ENCODE data around the gene TMEM132D. TPM values are rescaled to one million over a fixed set of nuclear protein-coding genes. Genes with fewer than 3 reads are reported as not detected.

The TMEM132D gene
- total RNA-seq, 1 experiment from 2014 or later, result 1.4 TPM

- POLR2A ChIA-PET, result no interaction called here
- Mint-ChIP-seq H3K36me3 (peaks cover 60% of the 10 kb centered on the region), H3K9me3 (peaks cover 74% of the 10 kb centered on the region), H3K4me3 (no peak overlapping the region), H3K27me3 (ENCODE audit: low read depth) (peaks cover 18% of the 10 kb centered on the region), H3K27ac (no peak overlapping the region), H3K4me1 (no peaks in the 10 kb centered on the region)
- CTCF ChIA-PET, result no interaction called here
- TF ChIP-seq GABPB1 (CRISPR knock-in tag; IDR thresholded peaks at IDR 0.05) (no peak), GTF2I (CRISPR knock-in tag; conservative IDR thresholded peaks at IDR 0.05) (no peak), USF1 (CRISPR knock-in tag; IDR thresholded peaks at IDR 0.05) (no peak)
- ATAC-seq (no peak), DNase-seq (ENCODE audit: low spot score) (no peak)
These were observed 657.2 kb downstream of the TMEM132D start for GRCh38 chr12:129246630-129247029.

- Mint-ChIP-seq H3K27me3 (ENCODE audit: low read depth) (peaks cover 17% of the 10 kb centered on the region), H3K27ac (no peak overlapping the region), H3K36me3 (peaks cover 67% of the 10 kb centered on the region), H3K9me3 (peaks cover 80% of the 10 kb centered on the region), H3K4me1 (no peaks in the 10 kb centered on the region), H3K4me3 (no peak overlapping the region)
- TF ChIP-seq ZNF671 (CRISPR knock-in tag; IDR thresholded peaks at IDR 0.05) (no peak), ZNF512 (CRISPR knock-in tag; IDR thresholded peaks at IDR 0.05; ENCODE audit: borderline replicate concordance) (no peak)
- ATAC-seq, result no peak
- ChIA-PET POLR2A (no interaction called here), CTCF (no interaction called here)
- no peak for DNase-seq (ENCODE audit: low spot score)
These were observed 658.1 kb downstream of the TMEM132D start for GRCh38 chr12:129245769-129246168.

GRCh38 chr12:129241852-129242251 is 662.0 kb downstream of the TMEM132D start:
- ATAC-seq (no peak), DNase-seq (ENCODE audit: low spot score) (no peak)
- TF ChIP-seq OVOL2 (CRISPR knock-in tag; IDR thresholded peaks at IDR 0.05; ENCODE audit: borderline replicate concordance) (no peak), E2F4 (CRISPR knock-in tag; IDR thresholded peaks at IDR 0.05; ENCODE audit: borderline replicate concordance, low read depth) (no peak), ATF1 (CRISPR knock-in tag; IDR thresholded peaks at IDR 0.05) (no peak), NR3C1 (CRISPR knock-in tag; conservative IDR thresholded peaks at IDR 0.05; ENCODE audit: low read depth) (no peak), HMGA2 (CRISPR knock-in tag; IDR thresholded peaks at IDR 0.05) (no peak), ZMAT4 (CRISPR knock-in tag; IDR thresholded peaks at IDR 0.05) (no peak), FOXP1 (CRISPR knock-in tag; IDR thresholded peaks at IDR 0.05; ENCODE audit: borderline replicate concordance) (no peak), USF2 (CRISPR knock-in tag; IDR thresholded peaks at IDR 0.05) (no peak), CREB1 (CRISPR knock-in tag; IDR thresholded peaks at IDR 0.05) (no peak), MAX (CRISPR knock-in tag; IDR thresholded peaks at IDR 0.05) (no peak), CBFB (CRISPR knock-in tag; IDR thresholded peaks at IDR 0.05; ENCODE audit: low read depth) (no peak), PRDM15 (CRISPR knock-in tag; IDR thresholded peaks at IDR 0.05) (no peak), ZNF423 (CRISPR knock-in tag; IDR thresholded peaks at IDR 0.05) (no peak), AR (CRISPR knock-in tag; IDR thresholded peaks at IDR 0.05) (no peak), ZNF138 (CRISPR knock-in tag; conservative IDR thresholded peaks at IDR 0.05) (no peak), SMAD4 (CRISPR knock-in tag; IDR thresholded peaks at IDR 0.05) (no peak)
- Mint-ChIP-seq H3K4me1 (no peaks in the 10 kb centered on the region), H3K27ac (no peak overlapping the region), H3K9me3 (peaks cover 81% of the 10 kb centered on the region), H3K36me3 (peaks cover 66% of the 10 kb centered on the region), H3K4me3 (no peak overlapping the region), H3K27me3 (ENCODE audit: low read depth) (peaks cover 10% of the 10 kb centered on the region; the same call in 1 of the 2 replicates)
- ChIA-PET POLR2A (no interaction called here), CTCF (no interaction called here)

Measured in WTC11 (cell line).